GM12878 (cell line): ENCODE results near the gene FAM185A. TPM values are rescaled to one million over a fixed set of nuclear protein-coding genes. Genes with fewer than 3 reads are reported as not detected.

Experiments
- ATAC-seq: fragments of 200-7000 bp; cut with Tn5 transposase; 3 replicates; pipeline ENCODE4 v1.9.1; 2020; ENCODE audit warnings: mild to moderate bottlenecking, moderate library complexity
- BruUV-seq: library from RNA; stranded (reverse); fragments of 400-500 nt; replicated peaks from 2 replicates; lab custom pipeline; 2021; lab: Mats Ljungman, UMichigan
- CTCF ChIA-PET: fragments of 300-600 bp; sonication (Branson Sonifier 250); formaldehyde crosslinking; extraction: SDS; loops from one replicate; lab custom pipeline; 2021; ENCODE audit warnings: inconsistent platforms; lab: Yijun Ruan, JAX
- POLR2A ChIA-PET: fragments of 350-600 bp; formaldehyde crosslinking; extraction: SDS; loops from one replicate; lab custom pipeline; 2021; ENCODE audit warnings: inconsistent platforms; lab: Charles Lee
- RAD21 ChIA-PET: fragments of 300-600 bp; sonication (Branson Sonifier 250); formaldehyde crosslinking; loops from one replicate; lab custom pipeline; 2023; ENCODE audit warnings: antibody characterized with exemption; ENCODE audit not compliant: unreplicated experiment; lab: Charles Lee
- SMC1A ChIA-PET: fragments of 300-600 bp; sonication (Branson Sonifier 250); formaldehyde crosslinking; loops from one replicate; lab custom pipeline; 2023; ENCODE audit not compliant: unreplicated experiment, uncharacterized antibody; lab: Charles Lee
- DNase-seq: peaks from one replicate; pipeline ENCODE4 v3.0.0-alpha.2; 2011; ENCODE audit warnings: low read depth, low spot score
- FAIRE-seq: peaks from 3 replicates; lab custom pipeline; 2011; peaks lifted over from hg19 to GRCh38; lab: Jason Lieb, UNC
- H2AFZ ChIP-seq: 2 replicates; pipeline ENCODE4 v1.6.0; 2011; ENCODE audit warnings: low read depth, low read length, control low read depth; ENCODE audit not compliant: control insufficient read depth
- H3K27ac ChIP-seq: 2 replicates; pipeline ENCODE4 v1.5.1; 2011; ENCODE audit warnings: control low read depth; ENCODE audit not compliant: control insufficient read depth, insufficient read depth
- H3K27me3 ChIP-seq, 2 experiments: replicated peaks in 1 of 2; 2 replicates each; pipeline versions ENCODE4 v1.6.0 to v1.6.1; 2011; ENCODE audit warnings: low read length in 1 of 2; ENCODE audit not compliant: control insufficient read depth in 2 of 2, insufficient read depth in 2 of 2
- H3K36me3 ChIP-seq, 2 experiments: 2 replicates each; pipeline ENCODE4 v1.5.1; 2011; ENCODE audit warnings: low read length in 1 of 2; ENCODE audit not compliant: control insufficient read depth in 2 of 2, insufficient read depth in 2 of 2
- H3K4me1 ChIP-seq: 2 replicates; pipeline ENCODE4 v1.6.1; 2011; ENCODE audit warnings: mild to moderate bottlenecking, low read length, moderate library complexity, mixed read lengths; ENCODE audit not compliant: control insufficient read depth, insufficient read depth
- H3K4me2 ChIP-seq: 2 replicates; pipeline ENCODE4 v1.6.0; 2011; ENCODE audit warnings: control low read depth; ENCODE audit not compliant: control insufficient read depth, insufficient read depth
- H3K4me3 ChIP-seq: fragments of 200-600 bp; sonication (generic); 2 replicates; pipeline ENCODE4 v1.5.1; 2016
- H3K79me2 ChIP-seq: 2 replicates; pipeline ENCODE4 v1.6.0; 2011; ENCODE audit warnings: low read length; ENCODE audit not compliant: control insufficient read depth, insufficient read depth
- H3K9ac ChIP-seq: 2 replicates; pipeline ENCODE4 v1.8.0; 2011; ENCODE audit warnings: low read length, control low read depth, mixed read lengths; ENCODE audit not compliant: control insufficient read depth, insufficient read depth
- H3K9me3 ChIP-seq: replicated peaks from 3 replicates; pipeline ENCODE4 v1.5.1; 2011; ENCODE audit warnings: mild to moderate bottlenecking, low read length; ENCODE audit not compliant: control insufficient read depth, insufficient read depth
- H4K20me1 ChIP-seq: 2 replicates; pipeline ENCODE4 v1.6.0; 2011; ENCODE audit not compliant: control insufficient read depth, insufficient read depth
- CHD2 ChIP-seq: IDR thresholded peaks from 2 replicates; pipeline ENCODE4 v1.6.1; 2011; ENCODE audit warnings: low read depth, low read length, improper control_type of control experiment, borderline replicate concordance
- EGR1 ChIP-seq, 2 experiments: IDR thresholded peaks; 1 replicate in 1 of 2; 2 replicates in 1 of 2; pipeline ENCODE4 v1.6.1; 2011 to 2012; ENCODE audit warnings: low read depth in 2 of 2, low read length in 2 of 2, borderline replicate concordance in 1 of 2, mild to moderate bottlenecking in 1 of 2, moderate library complexity in 1 of 2
- FOXM1 ChIP-seq: IDR thresholded peaks from 2 replicates; pipeline ENCODE4 v1.6.1; 2012; ENCODE audit warnings: low read depth, mild to moderate bottlenecking, inconsistent platforms, low read length, moderate library complexity
- GABPA ChIP-seq: IDR thresholded peaks from 2 replicates; pipeline ENCODE4 v1.6.1; 2014; ENCODE audit warnings: antibody characterized with exemption, low read depth, mild to moderate bottlenecking, inconsistent platforms
- HDAC6 ChIP-seq: fragments of 200-600 bp; sonication (generic); IDR thresholded peaks from one replicate; pipeline ENCODE4 v1.8.0; 2017; ENCODE audit warnings: antibody characterized with exemption; ENCODE audit not compliant: unreplicated experiment
- LARP7 ChIP-seq: fragments of 450-650 bp; IDR thresholded peaks from 2 replicates; pipeline ENCODE4 v1.6.1; 2017; ENCODE audit warnings: mild to moderate bottlenecking
- POLR2A ChIP-seq: IDR thresholded peaks from 2 replicates; pipeline ENCODE4 v1.6.1; 2011; ENCODE audit warnings: low read depth, mild to moderate bottlenecking, low read length
- RBBP5 ChIP-seq: fragments of 200-600 bp; sonication (generic); conservative IDR thresholded peaks from 2 replicates; pipeline ENCODE4 v1.6.1; 2016
- RELA ChIP-seq: fragments of 450-650 bp; IDR thresholded peaks from 2 replicates; pipeline ENCODE4 v1.8.0; 2014; ENCODE audit warnings: borderline replicate concordance; ENCODE audit not compliant: partially characterized antibody
- SPI1 ChIP-seq: IDR thresholded peaks from 2 replicates; pipeline ENCODE4 v1.6.1; 2011; ENCODE audit warnings: low read depth, mild to moderate bottlenecking, low read length, moderate library complexity, borderline replicate concordance; ENCODE audit not compliant: insufficient read depth
- SUPT20H ChIP-seq: IDR thresholded peaks from 2 replicates; pipeline ENCODE4 v1.6.1; 2011; ENCODE audit warnings: low read depth, mild to moderate bottlenecking, low read length, moderate library complexity, borderline replicate concordance; ENCODE audit not compliant: control insufficient read depth
- TCF7 ChIP-seq: IDR thresholded peaks from 2 replicates; pipeline ENCODE4 v1.6.1; 2014; ENCODE audit warnings: antibody characterized with exemption, borderline replicate concordance
- ZBED1 ChIP-seq: IDR thresholded peaks from 2 replicates; pipeline ENCODE4 v1.6.1; 2016; ENCODE audit warnings: borderline replicate concordance
- ZNF217 ChIP-seq: fragments of 450-650 bp; IDR thresholded peaks from 2 replicates; pipeline ENCODE4 v1.6.1; 2017; ENCODE audit warnings: antibody characterized with exemption, mild to moderate bottlenecking
- WGBS: methylation state at CpG from one replicate; pipeline ENCODE4 v1.1.6; 2016; ENCODE audit warnings: low lambda C conversion rate; ENCODE audit not compliant: insufficient replicate concordance, insufficient coverage; ENCODE audit errors: missing lambda C conversion rate; 5-methylcytosine and 5-hydroxymethylcytosine counted together
- in situ Hi-C: fragments of 300-500 bp; cut with MboI; formaldehyde crosslinking; loops from 9 replicates; pipeline ENCODE4 v1.14.3; 2018; ENCODE audit warnings: mixed read lengths
- intact Hi-C: fragments of 100-400 bp; cut with micrococcal nuclease; formaldehyde crosslinking; loops from one replicate; pipeline ENCODE4 v1.14.2; 2022; ENCODE audit not compliant: unreplicated experiment
- polyA plus RNA-seq, 11 experiments: library from polyadenylated mRNA; depleted of rRNA in 4 of 11; unstranded in 6 of 11; stranded (reverse) in 5 of 11; fragments of >200 nt; fragmentation: Nextera tagmentation in 4 of 11; fragmentation: Illumina TruSeq in 1 of 11; extraction: Ambion mirVana in 4 of 11; extraction: Trizol in 1 of 11; gene quantifications; 1 replicate in 1 of 11; 2 replicates in 10 of 11; pipeline versions ENCODE4 v1.2.1 to v1.2.3, GENCODE V29; 2011 to 2016; ENCODE audit warnings: inconsistent platforms in 2 of 11, missing spikeins in 2 of 11, low read depth in 1 of 11
- total RNA-seq, 4 experiments: library from RNA; depleted of rRNA in 3 of 4; stranded (reverse); fragments of >200 nt in 3 of 4; fragmentation: Illumina TruSeq in 1 of 4; extraction: Trizol in 1 of 4; gene quantifications; 2 replicates each; pipeline versions ENCODE4 v1.2.1 to v1.2.3, GENCODE V29; 2013 to 2021
- TF ChIP-seq, protein P1 (sequence below): fragments of 450-650 bp; IDR thresholded peaks from 2 replicates; pipeline ENCODE4 v1.6.1; 2018; ENCODE audit warnings: borderline replicate concordance, mild to moderate bottlenecking; ENCODE audit not compliant: partially characterized antibody
- TF ChIP-seq, protein P2 (sequence below): fragments of 450-650 bp; IDR thresholded peaks from 2 replicates; pipeline ENCODE4 v1.6.1; 2017; ENCODE audit warnings: antibody characterized with exemption, mild to moderate bottlenecking, moderate library complexity
- TF ChIP-seq, protein P3 (sequence below): IDR thresholded peaks from 2 replicates; pipeline ENCODE4 v1.6.1; 2012; ENCODE audit warnings: mild to moderate bottlenecking, low read depth, low read length

Gene FAM185A
- total and polyA plus RNA-seq, 10 of the 15 experiments (the other 5 are each of a cell fraction or from before 2014, with no cell fraction given) = 1.9 to 12.8 (median 8.6) TPM

DNA sequence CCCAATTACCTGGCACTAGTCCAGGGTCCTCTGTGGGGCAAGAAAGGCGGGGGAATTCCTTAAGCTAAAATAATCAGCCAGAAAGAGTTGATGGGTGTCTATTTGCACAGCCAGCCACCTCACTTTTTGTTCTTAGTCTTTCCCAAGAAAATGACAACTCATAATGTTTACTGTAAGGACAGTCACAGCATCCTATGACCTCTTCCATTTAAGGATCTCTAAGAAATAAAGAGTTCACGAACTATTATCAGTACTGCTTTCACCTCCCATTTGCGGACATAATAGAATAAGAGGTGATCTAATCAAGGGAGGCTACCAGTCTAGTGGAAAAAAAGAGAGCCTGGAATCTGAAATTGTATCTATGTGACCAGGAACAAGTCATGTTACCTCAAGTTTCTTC lies 91.6 kb downstream of the FAM185A start:
- no peak overlapping the region for H3K27ac ChIP-seq
- H4K20me1 ChIP-seq = no peaks in the 10 kb centered on the region
- WGBS = 81% methylated on average over 3 of the region's 3 CpGs
- POLR2A ChIA-PET = interaction anchor here (0.6 kb wide), 1 partner anchor 184 kb away, joined by 5 read pairs; no protein-coding TSS in a partner anchor
- RAD21 ChIA-PET = no interaction called here
- H3K27me3 ChIP-seq = no peaks in the 10 kb centered on the region
- no peak overlapping the region for H3K4me2 ChIP-seq
- H3K4me3 ChIP-seq = no peak overlapping the region
- intact Hi-C loops = no loop called here
- H3K79me2 ChIP-seq = no peaks in the 10 kb centered on the region
- no peaks in the 10 kb centered on the region for H3K9me3 ChIP-seq
- DNase-seq = no peak
- CTCF ChIA-PET = no interaction called here
- TF ChIP-seq RBBP5 = no peak
- no peak for TF ChIP-seq RELA
- TF ChIP-seq, protein P1, sequence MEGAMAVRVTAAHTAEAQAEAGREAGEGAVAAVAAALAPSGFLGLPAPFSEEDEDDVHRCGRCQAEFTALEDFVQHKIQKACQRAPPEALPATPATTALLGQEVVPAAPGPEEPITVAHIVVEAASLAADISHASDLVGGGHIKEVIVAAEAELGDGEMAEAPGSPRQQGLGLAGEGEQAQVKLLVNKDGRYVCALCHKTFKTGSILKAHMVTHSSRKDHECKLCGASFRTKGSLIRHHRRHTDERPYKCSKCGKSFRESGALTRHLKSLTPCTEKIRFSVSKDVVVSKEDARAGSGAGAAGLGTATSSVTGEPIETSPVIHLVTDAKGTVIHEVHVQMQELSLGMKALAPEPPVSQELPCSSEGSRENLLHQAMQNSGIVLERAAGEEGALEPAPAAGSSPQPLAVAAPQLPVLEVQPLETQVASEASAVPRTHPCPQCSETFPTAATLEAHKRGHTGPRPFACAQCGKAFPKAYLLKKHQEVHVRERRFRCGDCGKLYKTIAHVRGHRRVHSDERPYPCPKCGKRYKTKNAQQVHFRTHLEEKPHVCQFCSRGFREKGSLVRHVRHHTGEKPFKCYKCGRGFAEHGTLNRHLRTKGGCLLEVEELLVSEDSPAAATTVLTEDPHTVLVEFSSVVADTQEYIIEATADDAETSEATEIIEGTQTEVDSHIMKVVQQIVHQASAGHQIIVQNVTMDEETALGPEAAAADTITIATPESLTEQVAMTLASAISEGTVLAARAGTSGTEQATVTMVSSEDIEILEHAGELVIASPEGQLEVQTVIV = no peak
- TF ChIP-seq SPI1 = no peak
- no peak for TF ChIP-seq HDAC6
- no peak for TF ChIP-seq LARP7
- TF ChIP-seq, protein P2, sequence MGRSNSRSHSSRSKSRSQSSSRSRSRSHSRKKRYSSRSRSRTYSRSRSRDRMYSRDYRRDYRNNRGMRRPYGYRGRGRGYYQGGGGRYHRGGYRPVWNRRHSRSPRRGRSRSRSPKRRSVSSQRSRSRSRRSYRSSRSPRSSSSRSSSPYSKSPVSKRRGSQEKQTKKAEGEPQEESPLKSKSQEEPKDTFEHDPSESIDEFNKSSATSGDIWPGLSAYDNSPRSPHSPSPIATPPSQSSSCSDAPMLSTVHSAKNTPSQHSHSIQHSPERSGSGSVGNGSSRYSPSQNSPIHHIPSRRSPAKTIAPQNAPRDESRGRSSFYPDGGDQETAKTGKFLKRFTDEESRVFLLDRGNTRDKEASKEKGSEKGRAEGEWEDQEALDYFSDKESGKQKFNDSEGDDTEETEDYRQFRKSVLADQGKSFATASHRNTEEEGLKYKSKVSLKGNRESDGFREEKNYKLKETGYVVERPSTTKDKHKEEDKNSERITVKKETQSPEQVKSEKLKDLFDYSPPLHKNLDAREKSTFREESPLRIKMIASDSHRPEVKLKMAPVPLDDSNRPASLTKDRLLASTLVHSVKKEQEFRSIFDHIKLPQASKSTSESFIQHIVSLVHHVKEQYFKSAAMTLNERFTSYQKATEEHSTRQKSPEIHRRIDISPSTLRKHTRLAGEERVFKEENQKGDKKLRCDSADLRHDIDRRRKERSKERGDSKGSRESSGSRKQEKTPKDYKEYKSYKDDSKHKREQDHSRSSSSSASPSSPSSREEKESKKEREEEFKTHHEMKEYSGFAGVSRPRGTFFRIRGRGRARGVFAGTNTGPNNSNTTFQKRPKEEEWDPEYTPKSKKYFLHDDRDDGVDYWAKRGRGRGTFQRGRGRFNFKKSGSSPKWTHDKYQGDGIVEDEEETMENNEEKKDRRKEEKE = no peak
- TF ChIP-seq, protein P3, sequence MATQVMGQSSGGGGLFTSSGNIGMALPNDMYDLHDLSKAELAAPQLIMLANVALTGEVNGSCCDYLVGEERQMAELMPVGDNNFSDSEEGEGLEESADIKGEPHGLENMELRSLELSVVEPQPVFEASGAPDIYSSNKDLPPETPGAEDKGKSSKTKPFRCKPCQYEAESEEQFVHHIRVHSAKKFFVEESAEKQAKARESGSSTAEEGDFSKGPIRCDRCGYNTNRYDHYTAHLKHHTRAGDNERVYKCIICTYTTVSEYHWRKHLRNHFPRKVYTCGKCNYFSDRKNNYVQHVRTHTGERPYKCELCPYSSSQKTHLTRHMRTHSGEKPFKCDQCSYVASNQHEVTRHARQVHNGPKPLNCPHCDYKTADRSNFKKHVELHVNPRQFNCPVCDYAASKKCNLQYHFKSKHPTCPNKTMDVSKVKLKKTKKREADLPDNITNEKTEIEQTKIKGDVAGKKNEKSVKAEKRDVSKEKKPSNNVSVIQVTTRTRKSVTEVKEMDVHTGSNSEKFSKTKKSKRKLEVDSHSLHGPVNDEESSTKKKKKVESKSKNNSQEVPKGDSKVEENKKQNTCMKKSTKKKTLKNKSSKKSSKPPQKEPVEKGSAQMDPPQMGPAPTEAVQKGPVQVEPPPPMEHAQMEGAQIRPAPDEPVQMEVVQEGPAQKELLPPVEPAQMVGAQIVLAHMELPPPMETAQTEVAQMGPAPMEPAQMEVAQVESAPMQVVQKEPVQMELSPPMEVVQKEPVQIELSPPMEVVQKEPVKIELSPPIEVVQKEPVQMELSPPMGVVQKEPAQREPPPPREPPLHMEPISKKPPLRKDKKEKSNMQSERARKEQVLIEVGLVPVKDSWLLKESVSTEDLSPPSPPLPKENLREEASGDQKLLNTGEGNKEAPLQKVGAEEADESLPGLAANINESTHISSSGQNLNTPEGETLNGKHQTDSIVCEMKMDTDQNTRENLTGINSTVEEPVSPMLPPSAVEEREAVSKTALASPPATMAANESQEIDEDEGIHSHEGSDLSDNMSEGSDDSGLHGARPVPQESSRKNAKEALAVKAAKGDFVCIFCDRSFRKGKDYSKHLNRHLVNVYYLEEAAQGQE = no peak
- TF ChIP-seq FOXM1 = no peak
- TF ChIP-seq GABPA = no peak
- no peak for TF ChIP-seq POLR2A
- TF ChIP-seq CHD2 = no peak
- TF ChIP-seq ZNF217 = no peak
- TF ChIP-seq SUPT20H = no peak
- TF ChIP-seq TCF7 = no peak
- TF ChIP-seq ZBED1 = no peak
- no peak for TF ChIP-seq EGR1 (IDR thresholded peaks at IDR 0.05; ENCODE audit: borderline replicate concordance in 1 of 2, low read depth in 2 of 2, low read length in 2 of 2)
- TF ChIP-seq, all 136 proteins: peak for 0
- no peak overlapping the region for H3K9ac ChIP-seq
- SMC1A ChIA-PET = no interaction called here
- no peak overlapping the region for H2AFZ ChIP-seq
- no peaks in the 10 kb centered on the region for H3K36me3 ChIP-seq
- in situ Hi-C loops = no loop called here
- FAIRE-seq (no peak), ATAC-seq (no peak)
- peaks cover 10% of the 10 kb centered on the region for H3K4me1 ChIP-seq
- no TSS peak for BruUV-seq
